PC-9 (cell line): ENCODE data around the gene OR6A2. TPM values are rescaled to one million over a fixed set of nuclear protein-coding genes. Genes with fewer than 3 reads are reported as not detected.

Experiments used
- BruUV-seq: library from RNA; stranded (reverse); fragments of 400-500 nt; replicated peaks from 2 replicates; lab custom pipeline; 2021; lab: Mats Ljungman, UMichigan
- CTCF ChIA-PET: fragments of 300-600 bp; sonication (Branson Sonifier 250); formaldehyde crosslinking; loops from one replicate; lab custom pipeline; 2022; ENCODE audit warnings: antibody characterized with exemption; lab: Charles Lee
- POLR2A ChIA-PET: fragments of 300-600 bp; sonication (Branson Sonifier 250); formaldehyde crosslinking; loops from one replicate; lab custom pipeline; 2022; ENCODE audit warnings: antibody characterized with exemption; ENCODE audit not compliant: unreplicated experiment; lab: Charles Lee
- DNase-seq, 2 experiments: peaks; one replicate each; pipeline versions ENCODE4 v3.0.0 to v3.0.0-alpha.2; 2015 to 2022; ENCODE audit warnings: mixed read lengths in 1 of 2
- H2AFZ ChIP-seq: fragments of 200-600 bp; sonication (generic); 2 replicates; pipeline ENCODE4 v1.8.1; 2017; ENCODE audit warnings: antibody characterized with exemption
- H3F3A ChIP-seq: fragments of 200-600 bp; sonication (generic); 2 replicates; pipeline ENCODE4 v1.8.1; 2017; ENCODE audit warnings: antibody characterized with exemption, mild to moderate bottlenecking, low read depth; ENCODE audit not compliant: insufficient read depth
- H3K27ac ChIP-seq: fragments of 200-600 bp; sonication (generic); 2 replicates; pipeline ENCODE4 v1.6.1; 2016; ENCODE audit warnings: mixed run types
- H3K27me3 ChIP-seq: fragments of 200-600 bp; sonication (generic); 2 replicates; pipeline ENCODE4 v1.6.1; 2016; ENCODE audit warnings: low read depth, mixed run types; ENCODE audit not compliant: insufficient read depth
- H3K36me3 ChIP-seq: fragments of 200-600 bp; sonication (generic); 2 replicates; pipeline ENCODE4 v1.6.1; 2016; ENCODE audit warnings: low read depth, mixed run types
- H3K4me1 ChIP-seq: fragments of 200-600 bp; sonication (generic); replicated peaks from 2 replicates; pipeline ENCODE4 v1.6.1; 2016; ENCODE audit warnings: mixed run types; ENCODE audit not compliant: insufficient read depth
- H3K4me2 ChIP-seq: fragments of 200-600 bp; sonication (generic); 2 replicates; pipeline ENCODE4 v1.6.1; 2017; ENCODE audit warnings: mixed run types
- H3K4me3 ChIP-seq: fragments of 200-600 bp; sonication (generic); 2 replicates; pipeline ENCODE4 v1.6.1; 2016; ENCODE audit warnings: mixed run types
- H3K79me2 ChIP-seq: fragments of 200-600 bp; sonication (generic); 2 replicates; pipeline ENCODE4 v1.6.1; 2017; ENCODE audit warnings: low read depth, mixed run types
- H3K9me2 ChIP-seq: fragments of 200-600 bp; sonication (generic); 2 replicates; pipeline ENCODE4 v1.8.1; 2017; ENCODE audit warnings: mild to moderate bottlenecking; ENCODE audit not compliant: insufficient read depth
- H3K9me3 ChIP-seq: fragments of 200-600 bp; sonication (generic); 2 replicates; pipeline ENCODE4 v1.8.1; 2016; ENCODE audit warnings: low read depth; ENCODE audit not compliant: insufficient read depth
- H4K20me1 ChIP-seq: fragments of 200-600 bp; sonication (generic); 2 replicates; pipeline ENCODE4 v1.8.1; 2017; ENCODE audit not compliant: insufficient read depth
- EZH2 ChIP-seq: fragments of 200-600 bp; sonication (generic); IDR thresholded peaks from 2 replicates; pipeline ENCODE4 v1.8.0; 2017; ENCODE audit warnings: antibody characterized with exemption, low read depth
- intact Hi-C: fragments of 100-400 bp; cut with micrococcal nuclease; formaldehyde crosslinking; loops from one replicate; pipeline ENCODE4 v1.10.0; 2022; ENCODE audit not compliant: unreplicated experiment
- total RNA-seq: library from RNA; stranded (reverse); gene quantifications from 2 replicates; pipeline ENCODE4 v1.2.3, GENCODE V29; 2021
- TF ChIP-seq, protein P1 (sequence below): fragments of 200-600 bp; sonication (generic); conservative IDR thresholded peaks from 2 replicates; pipeline ENCODE4 v1.6.1; 2017; ENCODE audit warnings: mixed run types, antibody characterized with exemption, mild to moderate bottlenecking, moderate library complexity

The OR6A2 gene
- total RNA-seq, 1 experiment from 2014 or later = 0.48 TPM

DNA sequence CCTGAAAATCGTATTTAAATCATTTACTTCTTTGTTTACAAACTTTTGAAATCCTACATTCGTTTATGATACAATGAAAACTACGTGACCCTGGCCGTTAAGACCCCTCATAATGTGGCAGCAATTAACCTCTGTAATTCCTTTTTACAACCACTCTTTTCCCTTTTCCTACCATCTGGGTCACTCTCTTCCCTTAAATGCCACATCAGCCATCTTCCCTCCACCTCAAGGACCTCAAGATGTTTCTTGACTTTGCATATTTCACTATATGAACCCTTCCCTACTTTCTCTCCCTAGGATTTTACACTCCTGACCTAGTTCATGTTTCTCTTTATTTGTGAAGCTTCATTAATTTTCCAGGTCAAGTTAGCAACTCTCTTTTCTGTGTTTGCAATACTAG is 54.5 kb downstream of the OR6A2 start:
- ChIA-PET POLR2A (no interaction called here), CTCF (no interaction called here)
- H3K4me1 ChIP-seq = no peaks in the 10 kb centered on the region
- no peaks in the 10 kb centered on the region for H3K36me3 ChIP-seq
- no peak overlapping the region for H3K4me2 ChIP-seq
- no peak for TF ChIP-seq EZH2
- TF ChIP-seq, protein P1, sequence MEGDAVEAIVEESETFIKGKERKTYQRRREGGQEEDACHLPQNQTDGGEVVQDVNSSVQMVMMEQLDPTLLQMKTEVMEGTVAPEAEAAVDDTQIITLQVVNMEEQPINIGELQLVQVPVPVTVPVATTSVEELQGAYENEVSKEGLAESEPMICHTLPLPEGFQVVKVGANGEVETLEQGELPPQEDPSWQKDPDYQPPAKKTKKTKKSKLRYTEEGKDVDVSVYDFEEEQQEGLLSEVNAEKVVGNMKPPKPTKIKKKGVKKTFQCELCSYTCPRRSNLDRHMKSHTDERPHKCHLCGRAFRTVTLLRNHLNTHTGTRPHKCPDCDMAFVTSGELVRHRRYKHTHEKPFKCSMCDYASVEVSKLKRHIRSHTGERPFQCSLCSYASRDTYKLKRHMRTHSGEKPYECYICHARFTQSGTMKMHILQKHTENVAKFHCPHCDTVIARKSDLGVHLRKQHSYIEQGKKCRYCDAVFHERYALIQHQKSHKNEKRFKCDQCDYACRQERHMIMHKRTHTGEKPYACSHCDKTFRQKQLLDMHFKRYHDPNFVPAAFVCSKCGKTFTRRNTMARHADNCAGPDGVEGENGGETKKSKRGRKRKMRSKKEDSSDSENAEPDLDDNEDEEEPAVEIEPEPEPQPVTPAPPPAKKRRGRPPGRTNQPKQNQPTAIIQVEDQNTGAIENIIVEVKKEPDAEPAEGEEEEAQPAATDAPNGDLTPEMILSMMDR = no peak
- no peaks in the 10 kb centered on the region for H3K79me2 ChIP-seq
- H3K27ac ChIP-seq = no peak overlapping the region
- BruUV-seq = no TSS peak
- H3F3A ChIP-seq = no peaks in the 10 kb centered on the region
- H2AFZ ChIP-seq = no peak overlapping the region
- no peaks in the 10 kb centered on the region for H3K9me2 ChIP-seq
- intact Hi-C loops = no loop called here
- DNase-seq = no peak
- H3K27me3 ChIP-seq = no peaks in the 10 kb centered on the region
- no peak overlapping the region for H3K4me3 ChIP-seq
- H4K20me1 ChIP-seq = no peaks in the 10 kb centered on the region
- H3K9me3 ChIP-seq = no peaks in the 10 kb centered on the region

DNA sequence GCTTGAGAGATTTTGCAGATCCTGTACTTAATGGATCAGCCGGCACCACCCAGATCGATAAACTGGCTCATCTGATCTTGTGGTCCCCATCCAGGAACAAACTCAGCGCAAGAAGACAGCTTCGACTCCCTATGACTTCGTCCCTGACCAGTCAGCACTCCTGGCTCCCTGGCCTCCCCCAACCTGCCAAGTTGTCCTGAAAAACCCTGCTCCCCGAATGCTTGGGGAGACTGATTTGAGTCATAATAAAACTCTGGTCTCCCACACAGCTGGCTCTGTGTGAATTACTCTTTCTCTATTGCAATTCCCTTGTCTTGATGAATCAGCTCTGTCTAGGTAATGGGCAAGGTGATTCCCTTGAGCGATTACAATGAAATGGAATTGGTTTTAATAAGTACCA is 57.2 kb downstream of the OR6A2 start:
- Histone ChIP-seq H3K79me2 (no peaks in the 10 kb centered on the region), H3K4me2 (no peak overlapping the region), H3K27me3 (no peaks in the 10 kb centered on the region), H2AFZ (no peak overlapping the region), H3K9me3 (no peaks in the 10 kb centered on the region), H3K9me2 (no peaks in the 10 kb centered on the region), H3F3A (no peaks in the 10 kb centered on the region), H3K27ac (no peak overlapping the region), H4K20me1 (no peaks in the 10 kb centered on the region), H3K36me3 (no peaks in the 10 kb centered on the region), H3K4me3 (no peak overlapping the region), H3K4me1 (no peaks in the 10 kb centered on the region)
- ChIA-PET POLR2A (no interaction called here), CTCF (no interaction called here)
- intact Hi-C loops = no loop called here
- TF ChIP-seq EZH2 = no peak
- TF ChIP-seq, protein P1 = no peak
- no peak for DNase-seq
- BruUV-seq = no TSS peak

Other genes with a start within 250 kb of the OR6A2 start
- 10.0 and 10.1 TPM in 2 replicates for gene RRP8, start 196.1 kb downstream of the OR6A2 start, total RNA-seq
- 65.3 and 69.7 TPM in 2 replicates for gene ILK, start 195.9 kb downstream of the OR6A2 start, total RNA-seq
- gene TAF10, start 187.5 kb downstream of the OR6A2 start, total RNA-seq = 51.5 and 61.2 TPM in 2 replicates
- gene TPP1, start 180.3 kb downstream of the OR6A2 start, total RNA-seq = 31.4 and 46.7 TPM in 2 replicates
- 0.20 and 0.22 TPM in 2 replicates for gene DCHS1, start 143.9 kb downstream of the OR6A2 start, total RNA-seq
- gene MRPL17, start 116.3 kb downstream of the OR6A2 start, total RNA-seq = 35.5 and 42.4 TPM in 2 replicates
- 0.11 and 0.25 TPM in 2 replicates for gene OR2AG2, start 27.7 kb downstream of the OR6A2 start, total RNA-seq
- not detected in 2 replicates for gene OR2AG1, start 16.7 kb downstream of the OR6A2 start, total RNA-seq
- not detected in 2 replicates for gene OR10A5, start 46.0 kb upstream of the OR6A2 start, total RNA-seq
- gene OR10A2, start 63.4 kb upstream of the OR6A2 start, total RNA-seq = not detected in 2 replicates
- not detected in 2 replicates for gene OR10A4, start 76.9 kb upstream of the OR6A2 start, total RNA-seq
- not detected in 2 replicates for gene OR2D2, start 92.8 kb upstream of the OR6A2 start, total RNA-seq
- not detected in 2 replicates for gene OR2D3, start 121.3 kb upstream of the OR6A2 start, total RNA-seq
- 2.0 and 2.6 TPM in 2 replicates for gene ZNF215, start 126.7 kb upstream of the OR6A2 start, total RNA-seq
- 0.55 and 1.4 TPM in 2 replicates for gene ZNF214, start 220.7 kb upstream of the OR6A2 start, total RNA-seq
- gene NLRP14, start 220.8 kb upstream of the OR6A2 start, total RNA-seq = not detected in 2 replicates